SKM-1 treated with dmso at 0.1 percent for 144 hours (cell line): ENCODE results near the gene IQCK.

Experiments
- DNase-seq: peaks from one replicate; lab custom pipeline; 2025; ENCODE audit not compliant: unreplicated experiment; lab: John Stamatoyannopoulos, UW

IQCK gene

GRCh38 chr16:19858340-19859018 is 140.4 kb downstream of the IQCK start:
- no peak for DNase-seq

DNA sequence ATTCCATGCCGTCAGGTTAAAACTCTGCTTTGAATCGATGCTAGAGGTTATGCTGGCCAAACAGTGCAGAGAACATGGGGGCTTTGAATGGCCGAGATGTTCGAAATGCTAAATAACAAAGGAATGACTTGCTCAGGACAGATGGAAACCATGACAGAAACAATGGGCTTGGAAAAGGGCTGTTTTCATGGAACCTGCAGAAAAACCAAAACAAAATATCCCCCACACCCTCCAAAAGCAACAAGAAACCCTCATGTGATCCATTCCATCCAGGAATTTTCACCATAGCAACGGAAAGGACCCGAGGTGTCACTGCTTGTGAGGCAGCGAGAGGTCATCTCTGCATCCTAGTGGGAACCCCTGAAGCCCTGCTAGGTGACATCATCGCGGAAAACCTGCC is 141.1 kb downstream of the IQCK start:
- no peak for DNase-seq

- DNase-seq: no peak
Observed at GRCh38 chr16:19859603-19860002, 141.5 kb downstream of the IQCK start.

- DNase-seq: no peak
Observed at GRCh38 chr16:19860166-19861041, 142.3 kb downstream of the IQCK start.

DNA sequence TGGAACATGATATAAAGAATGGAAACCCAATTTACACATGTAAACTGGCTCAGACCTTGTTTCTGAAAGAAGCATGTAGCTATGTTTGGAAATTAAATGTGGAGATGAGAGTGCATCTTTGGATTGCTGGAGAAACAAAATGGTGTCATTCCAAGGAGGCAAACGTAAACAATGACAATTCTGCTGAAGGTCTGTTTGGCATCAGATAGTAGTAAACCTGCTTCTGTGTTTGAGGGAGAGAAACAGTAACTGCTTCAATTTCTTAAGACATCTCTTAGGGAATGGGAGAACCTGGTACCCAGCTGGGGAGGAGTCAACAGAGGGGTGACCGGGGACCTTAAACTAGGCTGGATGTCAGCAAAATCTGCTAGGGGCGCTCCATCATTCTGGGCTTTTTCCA is 143.1 kb downstream of the IQCK start:
- DNase-seq: no peak

DNA sequence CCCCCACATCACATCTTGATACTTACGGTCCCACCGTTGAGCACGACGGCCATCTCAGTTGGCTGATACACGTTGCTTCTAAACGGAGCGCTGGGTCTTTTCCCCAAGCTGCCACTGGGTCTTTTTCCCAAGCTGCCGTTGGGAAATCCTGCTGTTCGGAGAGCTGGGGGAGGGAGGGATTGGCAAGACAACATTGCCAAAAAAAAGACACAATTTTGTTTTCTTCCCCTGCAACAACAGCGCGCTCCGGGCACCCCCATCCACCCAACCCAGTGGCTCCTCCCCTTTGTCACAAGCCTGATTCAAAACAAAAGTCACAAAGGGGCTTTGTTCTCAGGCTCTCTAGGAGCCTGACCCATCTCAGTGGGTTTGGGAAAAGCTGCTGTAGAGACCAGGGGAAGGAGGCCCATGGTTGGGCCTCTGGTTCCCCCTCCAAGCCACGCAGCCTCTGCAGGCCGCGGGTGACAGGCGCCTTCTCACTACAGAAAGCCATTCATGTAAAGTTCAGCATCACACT is 143.8 kb downstream of the IQCK start:
- DNase-seq: no peak

GRCh38 chr16:19863990-19864389 is 145.9 kb downstream of the IQCK start:
- no peak for DNase-seq

GRCh38 chr16:19864566-19864965 is 146.5 kb downstream of the IQCK start:
- DNase-seq: no peak

DNA sequence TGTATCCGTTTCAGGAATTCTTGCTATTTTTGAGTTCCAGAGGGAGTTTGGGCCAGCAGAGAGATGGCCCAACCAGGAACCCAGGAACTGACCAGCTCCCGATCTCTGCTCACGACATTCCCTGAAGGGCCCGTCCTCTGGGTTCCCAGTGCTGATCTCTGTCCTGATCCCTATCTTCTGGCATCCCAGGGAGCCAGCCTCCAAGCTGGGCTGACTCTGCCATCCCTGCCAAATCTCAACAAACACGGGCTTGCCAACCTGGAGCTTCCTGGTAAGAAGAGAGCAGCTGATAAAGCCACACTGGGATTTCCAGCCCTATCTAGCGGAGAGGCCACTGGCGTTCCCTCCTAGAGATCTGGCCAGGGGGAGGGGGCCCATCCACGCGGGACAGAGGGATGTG is 150.3 kb downstream of the IQCK start:
- DNase-seq: no peak

- DNase-seq: no peak
Observed at GRCh38 chr16:19871721-19872120, 153.7 kb downstream of the IQCK start.

GRCh38 chr16:19872179-19872863 is 154.2 kb downstream of the IQCK start:
- DNase-seq: no peak

- no peak for DNase-seq
Observed at GRCh38 chr16:19872935-19873334, 154.9 kb downstream of the IQCK start.

DNA sequence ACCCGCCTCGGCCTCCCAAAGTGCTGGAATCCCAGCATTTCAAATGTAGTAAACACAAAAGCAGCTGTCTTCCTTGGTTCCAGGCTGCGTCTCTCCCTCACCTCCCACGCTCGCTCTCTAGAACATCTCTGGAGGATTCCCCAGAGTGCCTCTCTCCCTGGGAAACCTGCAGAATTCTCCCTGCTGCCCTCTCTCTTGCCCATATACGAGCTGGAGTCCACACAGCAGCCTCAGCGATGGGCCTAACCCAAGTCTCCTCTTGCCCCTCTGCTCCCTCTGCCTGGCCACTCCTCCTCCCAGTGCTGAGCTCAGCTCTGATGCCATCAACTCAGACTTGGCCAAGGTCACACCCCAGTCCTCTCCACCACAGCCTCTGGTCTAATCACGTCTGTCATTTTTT is 156.0 kb downstream of the IQCK start:
- no peak for DNase-seq

- no peak for DNase-seq
Observed at GRCh38 chr16:19874851-19875546, 156.9 kb downstream of the IQCK start.

DNA sequence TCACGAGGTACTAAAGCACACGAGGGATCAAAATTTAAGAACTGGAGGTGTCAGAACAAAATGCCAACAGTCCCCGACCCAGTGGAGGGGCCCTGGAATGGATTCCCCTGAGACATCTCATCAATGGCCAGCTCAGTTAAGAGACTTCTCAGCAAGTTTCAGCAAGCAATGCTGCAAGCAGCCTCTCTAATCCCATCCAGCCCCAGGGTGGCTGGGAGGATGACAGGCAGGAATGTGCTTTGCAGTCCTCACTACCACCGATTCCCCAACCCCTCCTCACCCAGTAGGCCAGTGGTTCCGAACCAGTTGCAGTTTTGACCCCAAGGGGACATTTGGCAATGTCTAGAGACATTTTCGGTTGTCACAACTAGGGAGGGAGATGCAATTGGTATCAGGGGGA is 157.8 kb downstream of the IQCK start:
- DNase-seq: no peak

GRCh38 chr16:19876501-19877059 is 158.5 kb downstream of the IQCK start:
- DNase-seq: no peak

DNA sequence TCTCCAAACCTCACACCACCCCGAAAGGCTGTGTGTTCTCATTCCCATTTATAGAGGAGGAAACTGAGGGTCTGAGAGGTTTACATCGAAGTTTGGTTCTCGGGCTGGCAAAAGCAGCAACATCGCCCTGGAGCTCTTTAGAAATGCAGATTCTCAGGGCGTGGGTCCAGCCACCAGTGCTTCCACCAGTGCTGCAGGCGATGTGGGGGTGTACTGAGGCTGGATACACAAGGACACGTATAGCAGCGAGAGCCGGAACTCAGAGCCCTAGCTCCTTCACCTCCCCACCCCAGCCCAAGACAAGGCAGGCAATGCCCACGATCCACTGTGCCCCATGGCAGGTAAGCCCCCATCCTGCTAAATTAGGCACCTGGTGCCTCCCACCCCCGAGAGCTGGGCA is 160.7 kb downstream of the IQCK start:
- DNase-seq: no peak

DNA sequence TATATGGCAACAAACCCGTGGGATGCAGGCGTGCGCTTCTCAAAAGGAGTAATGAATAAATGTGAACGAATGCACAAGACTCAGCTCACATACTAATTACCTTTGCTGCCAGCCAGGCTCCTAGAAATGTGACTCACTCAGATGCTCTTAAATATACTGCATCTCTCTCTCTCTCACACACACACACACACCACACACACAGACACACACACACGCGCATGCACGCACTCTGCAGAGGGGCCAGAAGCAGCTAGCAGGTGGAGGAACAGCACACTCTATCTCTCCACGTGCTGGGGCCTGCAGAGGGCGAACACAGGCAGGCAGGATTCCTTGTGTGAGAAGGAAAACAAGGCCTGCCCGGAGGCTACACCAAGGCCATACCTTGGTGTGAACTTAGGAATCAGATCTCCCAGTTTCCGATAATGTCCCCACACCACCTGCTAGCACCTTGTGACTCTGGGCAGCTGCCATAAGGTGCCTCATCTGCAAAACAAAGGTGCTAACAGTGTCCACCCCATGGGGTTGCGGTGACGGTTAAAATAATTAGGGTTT is 161.2 kb downstream of the IQCK start:
- no peak for DNase-seq

DNA sequence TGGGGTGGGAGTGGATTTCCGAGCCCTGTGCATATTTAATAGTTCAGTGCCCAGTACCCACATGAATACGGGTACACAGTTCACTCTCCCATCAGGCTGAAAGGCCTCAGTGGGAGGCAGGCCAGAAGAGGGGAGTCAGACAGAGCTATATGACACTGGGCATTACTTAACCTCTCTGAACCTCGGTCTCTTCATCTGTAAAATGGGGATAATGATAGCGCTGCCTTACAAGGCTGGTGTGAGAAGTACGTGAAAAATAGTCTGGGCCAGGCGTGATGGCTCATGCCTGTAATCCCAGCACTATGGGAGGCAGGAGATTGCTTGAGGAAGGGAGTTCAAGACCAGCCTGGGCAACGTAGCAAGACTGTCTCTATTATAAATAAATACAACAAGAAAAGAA is 163.0 kb downstream of the IQCK start:
- no peak for DNase-seq

DNA sequence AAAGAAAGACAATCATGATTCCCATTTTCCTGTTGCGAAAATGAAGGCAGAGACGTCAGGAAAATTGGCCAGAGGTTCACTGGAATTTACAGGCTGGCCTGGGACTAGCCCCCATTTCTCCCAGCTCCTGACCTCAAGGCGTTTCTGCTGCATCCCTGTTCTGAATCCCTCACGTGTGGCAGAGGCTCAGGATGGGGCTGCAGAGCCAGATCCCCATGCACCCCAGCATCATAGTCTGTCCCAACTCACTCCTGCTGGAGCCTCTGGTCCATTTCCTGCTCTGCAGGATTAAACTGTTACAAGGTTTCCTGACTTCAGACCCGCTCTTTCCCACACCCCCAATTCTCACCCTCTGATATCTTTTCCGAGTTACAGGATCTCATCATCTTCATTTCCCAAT is 163.7 kb downstream of the IQCK start:
- no peak for DNase-seq

GRCh38 chr16:19882186-19882585 is 164.1 kb downstream of the IQCK start:
- DNase-seq: no peak
